SIG-M5 treated with dmso at 0.1 percent for 504 hours (cell line): ENCODE measurements around the gene SRF.
A peak's percentile ranks its signal among the peaks of the same experiment; 100 is the strongest.

Experiments
- DNase-seq: peaks from one replicate; lab custom pipeline; 2025; ENCODE audit not compliant: unreplicated experiment; lab: John Stamatoyannopoulos, UW

SRF gene

DNA sequence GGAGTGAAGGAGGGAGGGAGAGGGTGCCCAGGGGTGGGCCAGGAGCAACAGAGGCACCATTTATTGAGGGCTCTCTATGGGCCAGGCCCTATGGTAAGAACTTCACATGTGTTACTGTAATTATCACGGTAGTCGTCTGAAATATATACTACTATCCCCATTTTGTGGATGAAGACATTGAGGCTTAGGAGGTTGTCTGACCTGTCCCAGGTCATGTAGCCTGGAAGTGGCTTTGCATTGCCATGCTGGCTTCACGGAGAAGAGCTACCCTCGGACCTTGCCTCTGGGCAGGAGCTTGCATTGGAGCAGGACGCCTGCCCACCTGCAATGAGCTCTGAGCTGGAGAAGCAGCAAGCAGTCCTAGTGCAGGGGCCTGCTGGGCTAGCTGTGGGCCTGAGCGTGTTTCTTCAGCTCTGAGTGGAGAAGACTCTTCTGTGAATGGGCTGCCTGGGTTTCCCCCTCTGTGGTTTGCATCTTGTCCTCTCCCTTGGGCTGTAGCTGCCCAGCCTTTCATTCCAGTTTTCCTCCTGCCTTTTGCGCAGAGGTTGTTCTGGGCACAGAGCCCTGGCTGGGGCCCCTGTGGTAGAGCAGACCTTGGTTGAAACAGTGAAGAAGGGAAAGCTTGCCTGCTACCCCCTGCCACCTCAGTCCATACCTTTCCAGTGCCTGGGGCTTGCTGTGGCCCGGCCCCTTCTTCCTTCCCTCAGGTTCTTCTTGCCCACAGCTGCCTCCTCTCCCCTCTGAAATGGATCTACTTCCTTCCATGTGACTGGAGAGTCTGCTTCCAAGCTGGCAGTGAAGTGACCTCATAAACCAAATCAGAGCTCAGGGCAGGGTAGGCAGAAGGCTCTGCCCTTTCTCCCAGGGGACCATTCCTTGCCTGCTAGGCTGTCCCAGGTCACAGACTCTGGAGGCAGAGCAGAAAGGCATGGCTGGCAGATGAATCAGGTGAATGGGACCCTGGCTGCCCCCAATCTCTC, 24.1 kb upstream of the SRF start:
- no peak for DNase-seq

GRCh38 chr6:43147691-43148477, 23.2 kb upstream of the SRF start:
- no peak for DNase-seq

GRCh38 chr6:43149265-43149664, 21.8 kb upstream of the SRF start:
- DNase-seq = no peak

GRCh38 chr6:43150051-43150751, 20.9 kb upstream of the SRF start:
- no peak for DNase-seq

GRCh38 chr6:43159599-43159998, 11.5 kb upstream of the SRF start:
- no peak for DNase-seq

GRCh38 chr6:43163899-43164298, 7.2 kb upstream of the SRF start:
- no peak for DNase-seq

- DNase-seq = peak; percentile 80
Measured at GRCh38 chr6:43170417-43170930, 595 bp upstream of the SRF start.

- DNase-seq = no peak
Measured at GRCh38 chr6:43171707-43172103, 636 bp downstream of the SRF start.

- DNase-seq = peak; percentile 51
Measured at GRCh38 chr6:43172104-43173007, 1.3 kb downstream of the SRF start.

DNA sequence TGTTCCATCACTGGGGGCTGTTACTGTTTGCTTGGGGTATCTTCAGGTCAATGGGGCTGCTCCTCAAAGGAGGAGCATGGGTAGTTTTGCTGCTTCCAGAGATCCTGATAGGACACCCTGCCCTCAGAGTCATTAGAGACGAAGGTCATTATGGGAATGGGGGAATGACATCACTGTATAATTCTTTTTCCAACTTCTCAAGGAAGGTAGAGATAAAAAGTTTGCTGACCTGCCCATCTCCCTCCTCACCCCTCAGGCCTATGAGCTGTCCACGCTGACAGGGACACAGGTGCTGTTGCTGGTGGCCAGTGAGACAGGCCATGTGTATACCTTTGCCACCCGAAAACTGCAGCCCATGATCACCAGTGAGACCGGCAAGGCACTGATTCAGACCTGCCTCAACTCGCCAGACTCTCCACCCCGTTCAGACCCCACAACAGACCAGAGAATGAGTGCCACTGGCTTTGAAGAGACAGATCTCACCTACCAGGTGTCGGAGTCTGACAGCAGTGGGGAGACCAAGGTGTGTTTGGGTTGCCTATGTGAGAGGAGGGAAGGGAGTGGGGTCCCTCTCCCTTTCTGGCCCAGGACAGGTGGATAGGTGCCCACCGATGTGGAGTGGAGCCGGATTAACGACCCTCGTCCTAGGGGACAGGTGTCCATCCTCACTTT, 2.7 kb downstream of the SRF start:
- no peak for DNase-seq

- DNase-seq = peak; percentile 99
Measured at GRCh38 chr6:43174263-43175112, 3.4 kb downstream of the SRF start.

DNA sequence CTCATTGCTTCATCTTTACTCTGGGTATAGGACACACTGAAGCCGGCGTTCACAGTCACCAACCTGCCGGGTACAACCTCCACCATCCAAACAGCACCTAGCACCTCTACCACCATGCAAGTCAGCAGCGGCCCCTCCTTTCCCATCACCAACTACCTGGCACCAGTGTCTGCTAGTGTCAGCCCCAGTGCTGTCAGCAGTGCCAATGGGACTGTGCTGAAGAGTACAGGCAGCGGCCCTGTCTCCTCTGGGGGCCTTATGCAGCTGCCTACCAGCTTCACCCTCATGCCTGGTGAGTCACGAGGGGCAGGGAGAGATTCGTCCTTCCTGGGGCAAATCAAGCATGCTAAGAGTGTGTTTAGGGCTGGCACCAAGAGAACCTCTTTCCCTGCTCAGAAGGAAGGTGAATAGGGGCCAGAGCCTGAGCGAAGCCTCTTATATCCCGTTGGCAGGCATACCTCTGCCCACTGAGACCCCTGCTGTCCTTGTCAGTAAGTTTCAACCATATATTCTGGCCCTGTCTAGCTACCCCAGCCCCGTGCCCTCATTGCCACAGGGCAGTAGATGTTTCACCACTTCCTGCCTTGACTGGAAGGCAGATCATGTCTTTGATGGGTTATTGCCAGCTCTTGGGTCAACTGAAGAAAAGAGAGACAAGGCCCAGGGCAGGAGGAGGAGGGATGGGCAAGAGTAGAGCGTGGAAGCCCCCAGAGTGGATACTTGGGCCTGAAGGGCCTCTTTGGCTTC, 4.8 kb downstream of the SRF start:
- no peak for DNase-seq

DNA sequence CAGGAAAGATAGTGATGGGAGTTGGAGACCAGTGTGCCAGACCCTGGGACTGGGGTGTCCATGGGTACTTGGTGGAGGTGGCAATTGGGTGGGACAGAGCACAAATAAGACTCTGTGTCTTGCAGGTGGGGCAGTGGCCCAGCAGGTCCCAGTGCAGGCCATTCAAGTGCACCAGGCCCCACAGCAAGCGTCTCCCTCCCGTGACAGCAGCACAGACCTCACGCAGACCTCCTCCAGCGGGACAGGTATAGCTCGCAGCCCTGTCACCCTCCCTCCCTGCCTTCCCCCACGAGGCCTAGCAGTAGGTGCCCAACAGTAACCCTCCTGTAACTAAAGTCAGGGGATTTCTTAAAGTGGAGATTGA, 5.3 kb downstream of the SRF start:
- DNase-seq = no peak

- no peak for DNase-seq
Measured at GRCh38 chr6:43178150-43178549, 7.1 kb downstream of the SRF start.

GRCh38 chr6:43178951-43179830, 8.1 kb downstream of the SRF start:
- no peak for DNase-seq

GRCh38 chr6:43180058-43180457, 9.0 kb downstream of the SRF start:
- DNase-seq = no peak

DNA sequence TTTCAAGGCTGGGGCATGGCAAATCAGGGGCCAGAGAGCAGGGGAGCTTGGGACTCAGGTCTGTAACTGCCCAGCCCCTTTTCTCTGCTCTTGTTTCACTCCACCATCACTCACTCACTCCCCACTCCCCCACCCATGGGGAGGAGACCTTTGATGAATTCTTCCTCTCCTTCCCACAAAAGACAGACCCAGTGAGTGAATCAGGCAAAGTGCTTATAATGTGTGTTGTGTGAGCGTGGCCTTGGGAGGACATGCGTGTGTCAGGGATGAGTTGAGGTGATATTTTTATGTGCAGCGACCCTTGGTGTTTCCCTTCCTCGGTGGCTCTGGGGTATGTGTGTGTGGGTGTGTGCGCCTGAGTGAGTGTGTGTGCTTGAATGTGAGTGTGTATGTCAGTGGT, 9.9 kb downstream of the SRF start:
- DNase-seq = no peak
